IMR-90 (cell line): Measurements from ENCODE around the gene PIK3R3. TPM values are rescaled to one million over a fixed set of nuclear protein-coding genes. Genes with fewer than 3 reads are reported as not detected.

Experiments
- ATAC-seq: fragments of 200-7000 bp; cut with Tn5 transposase; 2 replicates; pipeline ENCODE4 v1.9.1; 2020; ENCODE audit warnings: low read depth, mild to moderate bottlenecking, moderate library complexity
- BruUV-seq: library from RNA; stranded (reverse); fragments of 400-500 nt; replicated peaks from 2 replicates; lab custom pipeline; 2021; lab: Mats Ljungman, UMichigan
- CTCF ChIA-PET: fragments of 300-600 bp; formaldehyde crosslinking; extraction: SDS; loops from one replicate; lab custom pipeline; 2021; ENCODE audit warnings: antibody characterized with exemption; lab: Yijun Ruan, JAX
- POLR2A ChIA-PET: fragments of 300-600 bp; sonication (Branson Sonifier 250); formaldehyde crosslinking; loops from one replicate; lab custom pipeline; 2022; ENCODE audit warnings: antibody characterized with exemption; ENCODE audit not compliant: unreplicated experiment; lab: Charles Lee
- DNase-seq: peaks from one replicate; pipeline ENCODE4 v3.0.0; 2013
- H2AFZ ChIP-seq: replicated peaks from 2 replicates; pipeline ENCODE3; 2013; ENCODE audit warnings: low read length, mild to moderate bottlenecking; ENCODE audit not compliant: poor library complexity
- H2AK5ac ChIP-seq: 2 replicates; pipeline ENCODE4 v1.6.1; 2013; ENCODE audit warnings: low read depth, low read length, inconsistent platforms
- H2AK9ac ChIP-seq: replicated peaks from 2 replicates; pipeline ENCODE3; 2013; ENCODE audit warnings: mild to moderate bottlenecking, low read depth, low read length, moderate library complexity; ENCODE audit not compliant: poor library complexity
- H2BK120ac ChIP-seq: 2 replicates; pipeline ENCODE4 v1.6.1; 2013; ENCODE audit warnings: low read depth, low read length, inconsistent platforms
- H2BK15ac ChIP-seq: 3 replicates; pipeline ENCODE4 v1.6.1; 2013; ENCODE audit warnings: low read depth, low read length, inconsistent platforms
- H2BK20ac ChIP-seq: 2 replicates; pipeline ENCODE4 v1.6.1; 2013; ENCODE audit warnings: low read depth, mild to moderate bottlenecking, inconsistent platforms, low read length, moderate library complexity
- H2BK5ac ChIP-seq: 2 replicates; pipeline ENCODE4 v1.6.1; 2013; ENCODE audit warnings: mild to moderate bottlenecking, low read depth, low read length, inconsistent platforms; ENCODE audit not compliant: poor library complexity, severe bottlenecking
- H3K14ac ChIP-seq: replicated peaks from 2 replicates; pipeline ENCODE4 v1.6.1; 2013; ENCODE audit warnings: low read depth, low read length, inconsistent platforms
- H3K18ac ChIP-seq: 2 replicates; pipeline ENCODE4 v1.6.1; 2013; ENCODE audit warnings: low read depth, low read length, control low read depth
- H3K23ac ChIP-seq: 2 replicates; pipeline ENCODE4 v1.6.1; 2013; ENCODE audit warnings: low read depth, low read length, inconsistent platforms
- H3K27ac ChIP-seq: 2 replicates; pipeline ENCODE4 v1.5.1; 2013; ENCODE audit warnings: mild to moderate bottlenecking, control low read depth, low read length; ENCODE audit not compliant: insufficient read depth
- H3K27me3 ChIP-seq: 2 replicates; pipeline ENCODE4 v1.6.1; 2013; ENCODE audit warnings: low read length; ENCODE audit not compliant: control insufficient read depth, insufficient read depth
- H3K36me3 ChIP-seq: 2 replicates; pipeline ENCODE4 v1.6.1; 2013; ENCODE audit warnings: low read length, mixed read lengths; ENCODE audit not compliant: control insufficient read depth, insufficient read depth
- H3K4ac ChIP-seq: 2 replicates; pipeline ENCODE4 v1.6.1; 2013; ENCODE audit warnings: low read depth, low read length, inconsistent platforms
- H3K4me1 ChIP-seq: 2 replicates; pipeline ENCODE4 v1.6.1; 2013; ENCODE audit warnings: low read length, mixed read lengths; ENCODE audit not compliant: control insufficient read depth, insufficient read depth
- H3K4me2 ChIP-seq: 2 replicates; pipeline ENCODE4 v1.6.1; 2013; ENCODE audit warnings: low read depth, mild to moderate bottlenecking, control low read depth, low read length, moderate library complexity
- H3K4me3 ChIP-seq: 2 replicates; pipeline ENCODE4 v1.5.1; 2013; ENCODE audit warnings: low read depth, mild to moderate bottlenecking, control low read depth, low read length, moderate library complexity; ENCODE audit not compliant: insufficient read depth
- H3K56ac ChIP-seq: 2 replicates; pipeline ENCODE4 v1.6.1; 2013; ENCODE audit warnings: low read length, inconsistent platforms; ENCODE audit not compliant: insufficient read depth; ENCODE audit errors: extremely low read depth
- H3K79me1 ChIP-seq, 2 experiments: 2 replicates each; pipeline ENCODE4 v1.6.1; 2013; ENCODE audit warnings: low read length in 2 of 2, inconsistent platforms in 1 of 2, low read depth in 1 of 2
- H3K9ac ChIP-seq: 2 replicates; pipeline ENCODE4 v1.6.1; 2013; ENCODE audit warnings: low read depth, low read length, control low read depth
- H3K9me1 ChIP-seq: 2 replicates; pipeline ENCODE4 v1.6.1; 2013; ENCODE audit warnings: low read length, inconsistent platforms; ENCODE audit not compliant: insufficient read depth
- H3K9me3 ChIP-seq: 2 replicates; pipeline ENCODE4 v1.6.1; 2013; ENCODE audit warnings: low read length; ENCODE audit not compliant: control insufficient read depth, insufficient read depth
- H4K20me1 ChIP-seq: 2 replicates; pipeline ENCODE4 v1.6.1; 2013; ENCODE audit warnings: low read length, inconsistent platforms; ENCODE audit not compliant: insufficient read depth
- H4K5ac ChIP-seq: 2 replicates; pipeline ENCODE4 v1.6.1; 2013; ENCODE audit warnings: mild to moderate bottlenecking, low read depth, low read length, control low read depth
- H4K8ac ChIP-seq, 2 experiments: 2 replicates each; pipeline ENCODE4 v1.6.1; 2013; ENCODE audit warnings: low read depth in 2 of 2, low read length in 2 of 2, control low read depth in 1 of 2, inconsistent platforms in 1 of 2
- H4K91ac ChIP-seq: 2 replicates; pipeline ENCODE4 v1.6.1; 2013; ENCODE audit warnings: low read depth, low read length, inconsistent platforms; ENCODE audit not compliant: insufficient read depth
- CEBPB ChIP-seq: IDR thresholded peaks from 2 replicates; pipeline ENCODE4 v1.6.1; 2012; ENCODE audit warnings: low read depth, low read length, improper control_type of control experiment
- CHD1 ChIP-seq: IDR thresholded peaks from 2 replicates; pipeline ENCODE4 v1.6.1; 2012; ENCODE audit warnings: low read depth, low read length, improper control_type of control experiment
- CTCF ChIP-seq: conservative IDR thresholded peaks from 2 replicates; pipeline ENCODE4 v1.5.1; 2012; ENCODE audit warnings: mild to moderate bottlenecking, low read depth, low read length, improper control_type of control experiment
- MXI1 ChIP-seq: IDR thresholded peaks from 2 replicates; pipeline ENCODE4 v1.6.1; 2012; ENCODE audit warnings: low read depth, mild to moderate bottlenecking, low read length, moderate library complexity, borderline replicate concordance
- WGBS, 2 experiments: methylation state at CpG; one replicate each; pipeline versions ENCODE4 v1.1.5 to v1.1.7; 2013; ENCODE audit warnings: missing lambda C conversion rate in 2 of 2; ENCODE audit not compliant: insufficient read length in 1 of 2; ENCODE audit errors: extremely low coverage in 2 of 2; 5-methylcytosine and 5-hydroxymethylcytosine counted together
- dilution Hi-C: fragments of 300-500 bp; cut with HindIII; formaldehyde crosslinking; loops from one replicate; pipeline ENCODE4 v1.14.3; 2018; ENCODE audit warnings: low sequenced_read_pairs; ENCODE audit not compliant: unreplicated experiment
- in situ Hi-C: fragments of 300-500 bp; cut with MboI; formaldehyde crosslinking; loops from 3 replicates; pipeline ENCODE4 v1.14.3; 2019; ENCODE audit warnings: low sequenced_read_pairs, inconsistent platforms, mixed read lengths
- intact Hi-C: fragments of 100-400 bp; cut with micrococcal nuclease; formaldehyde crosslinking; loops from 2 replicates; pipeline ENCODE4 v1.10.0; 2022
- polyA plus RNA-seq, 3 experiments: library from polyadenylated mRNA; depleted of rRNA; stranded (reverse); fragments of >200 nt; gene quantifications; 2 replicates each; pipeline ENCODE4 v1.2.3, GENCODE V29; 2012; ENCODE audit warnings: low replicate concordance in 1 of 3
- total RNA-seq: library from RNA; depleted of rRNA; stranded (reverse); fragments of >200 nt; gene quantifications from 2 replicates; pipeline ENCODE4 v1.2.3, GENCODE V29; 2012

PIK3R3 gene
- total and polyA plus RNA-seq, 2 of the 4 experiments (the other 2 are of a cell fraction), result 5.3 to 9.9 TPM

- ChIA-PET POLR2A (no interaction called here), CTCF (no interaction called here)
- peaks cover 5% of the 10 kb centered on the region for H3K4me1 ChIP-seq
- H3K4ac ChIP-seq, result no peak within 1 kb of the TSS; the same call in 1 of the 2 replicates
- no peaks in the 10 kb centered on the region for H3K79me1 ChIP-seq
- H2BK20ac ChIP-seq, result 0 out of 2 replicates have a peak within 1 kb of the TSS, but pooled peaks have one; percentile 24
- H4K91ac ChIP-seq, result no peak within 1 kb of the TSS; the same call in 1 of the 2 replicates
- no peak within 1 kb of the TSS for H3K4me3 ChIP-seq
- H2AK5ac ChIP-seq, result no peak within 1 kb of the TSS; the same call in 1 of the 2 replicates
- H3K14ac ChIP-seq, result peak within 1 kb of the TSS; percentile 37
- no peak within 1 kb of the TSS for H2BK5ac ChIP-seq
- BruUV-seq, result no TSS peak
- dilution Hi-C loops (loop anchor here (25.0 kb wide), 1 partner anchor 137 kb away; no protein-coding TSS in a partner anchor), in situ Hi-C loops (loop anchor here (5.0 kb wide), 1 partner anchor 137 kb away; no protein-coding TSS in a partner anchor), intact Hi-C loops (loop anchor here (5.0 kb wide), 2 partner anchors 117 to 292 kb away; no protein-coding TSS in a partner anchor)
- H3K9me1 ChIP-seq, result peaks cover 9% of the 10 kb centered on the region
- H3K36me3 ChIP-seq, result no peaks in the 10 kb centered on the region
- H2BK120ac ChIP-seq, result 0 out of 2 replicates have a peak within 1 kb of the TSS, but pooled peaks have one; percentile 22
- H2BK15ac ChIP-seq, result no peak within 1 kb of the TSS
- no peak for ATAC-seq
- peak; percentile 45 for DNase-seq
- H3K27ac ChIP-seq, result no peak within 1 kb of the TSS
- H2AFZ ChIP-seq, result peak within 1 kb of the TSS; percentile 68
- no peak within 1 kb of the TSS for H3K4me2 ChIP-seq
- H3K9me3 ChIP-seq, result no peaks in the 10 kb centered on the region
- no peak within 1 kb of the TSS; the same call in 1 of the 2 replicates for H3K23ac ChIP-seq
- H3K27me3 ChIP-seq, result peaks cover 7% of the 10 kb centered on the region; the same call in 1 of the 2 replicates
- H2AK9ac ChIP-seq, result peak within 1 kb of the TSS; percentile 45
- no peak within 1 kb of the TSS for H4K5ac ChIP-seq
- H4K8ac ChIP-seq, result no peak within 1 kb of the TSS
- WGBS, 2 experiments, result 59% methylated on average over 7 of the region's 11 CpGs; no CpG with 5 or more reads in 1 of the 2 experiments
- H3K18ac ChIP-seq, result no peak within 1 kb of the TSS
- H3K56ac ChIP-seq, result no peak within 1 kb of the TSS
- H4K20me1 ChIP-seq, result no peaks in the 10 kb centered on the region
- H3K9ac ChIP-seq, result no peak within 1 kb of the TSS
- TF ChIP-seq CTCF, result no peak
- no peak for TF ChIP-seq CHD1
- TF ChIP-seq CEBPB, result peak; percentile 77
- no peak for TF ChIP-seq MXI1
Observed at GRCh38 chr1:46174448-46175231, 42.2 kb upstream of the PIK3R3 start, which contains the start of gene TSPAN1. Gene TSPAN1, plus strand, starts transcription at chr1:46175087. Its CDS starts 6,021 bp downstream, at chr1:46181108.
